NCI-H187 (cell line): ENCODE measurements around the gene OLIG3.

Experiments used
- DNase-seq, 2 experiments: peaks; one replicate each; lab custom pipeline; 2025; lab: John Stamatoyannopoulos, UW

Gene OLIG3

GRCh38 chr6:137494281-137494987 is at the start of gene OLIG3:
Gene OLIG3, minus strand, starts transcription at chr6:137494394. Its CDS starts 224 bp downstream, at chr6:137494170.
- DNase-seq, result no peak

- no peak for DNase-seq
Measured at GRCh38 chr6:137543114-137543513, 48.9 kb upstream of the OLIG3 start.

DNA sequence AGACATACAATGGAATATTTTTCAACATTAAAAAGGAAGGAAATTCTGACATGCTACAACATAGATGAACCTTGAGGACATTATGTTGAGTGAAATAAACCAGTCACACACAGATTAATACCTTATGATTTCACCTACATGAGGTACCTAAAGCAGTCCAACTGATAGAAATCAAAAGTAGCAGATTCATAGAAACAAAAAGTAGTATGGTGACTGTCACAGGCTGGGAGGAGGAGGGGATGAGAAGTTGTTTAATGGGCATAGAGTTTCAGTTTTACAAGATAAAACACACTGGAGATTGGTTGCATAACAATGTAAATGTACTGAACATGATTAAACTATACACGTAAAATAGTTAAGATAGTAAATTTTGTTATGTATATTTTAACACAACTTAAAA is 48.5 kb upstream of the OLIG3 start:
- DNase-seq, result no peak

DNA sequence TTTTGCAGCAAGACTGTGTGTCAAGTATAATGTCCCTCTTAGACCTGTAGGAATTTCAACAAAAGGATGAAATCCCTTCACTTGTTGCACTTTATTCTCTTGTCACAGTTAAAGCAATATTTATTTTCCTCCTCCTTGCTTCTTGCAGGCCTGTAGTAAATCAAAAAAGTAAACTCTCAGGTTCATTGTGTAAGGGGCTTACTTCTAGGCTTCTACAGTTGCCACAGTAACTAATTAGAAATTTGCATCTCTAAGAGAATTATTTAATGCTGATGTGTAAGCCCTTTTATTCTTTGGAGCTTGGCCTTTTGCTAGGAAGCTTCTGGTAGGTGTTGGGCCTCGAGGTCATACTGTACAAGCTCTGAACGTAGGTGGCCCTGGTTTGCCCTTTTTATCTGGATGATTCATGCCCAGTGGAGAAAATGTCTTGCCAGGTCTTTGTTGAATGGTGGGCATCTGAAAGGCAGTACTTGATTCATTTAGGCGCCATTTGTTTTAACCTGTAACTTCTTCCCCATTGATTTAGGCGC is 47.4 kb upstream of the OLIG3 start:
- no peak for DNase-seq

DNA sequence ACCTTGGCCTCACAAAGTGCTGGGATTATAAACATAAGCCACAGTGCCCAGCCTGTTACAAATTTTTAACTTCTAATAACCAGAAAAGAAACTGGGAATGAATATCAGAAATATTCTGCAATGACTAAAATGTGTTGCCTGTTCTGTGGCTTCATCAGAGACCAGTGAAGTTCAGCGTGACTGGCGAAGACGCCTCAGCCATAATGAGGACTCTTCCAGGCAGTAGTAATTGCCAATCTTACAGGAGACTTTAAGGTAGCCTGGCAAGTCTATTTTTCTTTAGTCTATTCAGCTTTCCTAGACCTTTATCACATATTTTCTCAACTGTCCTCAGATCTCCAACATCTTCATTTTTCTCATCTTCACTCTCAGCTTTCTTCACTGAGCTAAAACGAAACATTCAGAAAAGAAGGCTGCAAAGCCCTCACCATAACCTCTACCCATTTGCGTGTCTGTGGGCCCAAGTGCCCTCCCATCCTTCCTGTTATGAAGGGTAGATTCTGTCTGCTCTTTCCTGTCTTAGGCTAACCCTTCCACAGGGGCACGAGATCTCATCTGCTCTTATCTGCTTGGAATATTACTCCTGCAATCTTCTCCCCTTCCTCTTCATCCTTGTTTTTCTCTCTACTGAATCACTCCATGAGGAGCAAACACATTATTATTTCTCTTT is 42.0 kb upstream of the OLIG3 start:
- DNase-seq, result no peak

GRCh38 chr6:137531376-137532092 is 37.3 kb upstream of the OLIG3 start:
- no peak for DNase-seq

DNA sequence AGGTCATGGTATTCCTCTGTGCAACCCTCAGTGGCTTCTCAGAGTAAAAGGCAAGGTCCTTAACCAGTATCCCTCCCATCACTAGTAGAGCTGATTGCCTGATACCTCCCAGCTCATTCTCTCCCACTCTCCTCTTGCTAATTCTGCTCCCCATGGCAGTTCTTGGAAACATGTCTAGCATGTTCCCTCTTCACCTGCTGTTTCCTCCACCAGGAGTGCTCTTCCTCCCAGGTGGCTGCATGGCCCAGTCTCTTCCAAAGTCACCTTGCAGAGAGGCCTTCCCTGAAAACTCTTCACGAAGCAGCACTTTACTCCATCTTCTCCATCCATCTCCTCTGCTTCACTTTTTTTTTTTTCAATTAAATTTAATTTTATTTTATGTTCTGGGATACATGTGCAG is 36.2 kb upstream of the OLIG3 start:
- no peak for DNase-seq

DNA sequence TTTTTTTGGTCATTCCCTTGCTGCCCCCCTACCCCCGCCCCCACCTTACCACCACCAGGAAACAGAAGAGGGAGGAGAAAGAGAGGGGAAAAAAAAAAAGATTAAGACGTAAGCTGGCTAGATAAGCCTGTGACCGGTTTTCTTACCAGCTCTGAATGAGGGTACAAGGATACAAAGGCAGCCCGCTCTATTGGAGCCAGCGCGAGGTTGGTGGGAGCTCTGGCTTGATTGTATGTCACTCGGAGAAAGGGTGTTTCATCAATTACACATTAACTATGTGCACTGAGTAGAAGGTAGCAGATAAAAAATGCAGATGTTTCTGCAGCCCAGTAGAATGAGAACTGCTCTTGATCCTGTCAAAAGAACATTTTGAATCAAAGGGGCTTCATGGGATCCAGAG is 28.6 kb upstream of the OLIG3 start:
- DNase-seq, result no peak

GRCh38 chr6:137522198-137522798 is 28.1 kb upstream of the OLIG3 start:
- DNase-seq, result no peak

DNA sequence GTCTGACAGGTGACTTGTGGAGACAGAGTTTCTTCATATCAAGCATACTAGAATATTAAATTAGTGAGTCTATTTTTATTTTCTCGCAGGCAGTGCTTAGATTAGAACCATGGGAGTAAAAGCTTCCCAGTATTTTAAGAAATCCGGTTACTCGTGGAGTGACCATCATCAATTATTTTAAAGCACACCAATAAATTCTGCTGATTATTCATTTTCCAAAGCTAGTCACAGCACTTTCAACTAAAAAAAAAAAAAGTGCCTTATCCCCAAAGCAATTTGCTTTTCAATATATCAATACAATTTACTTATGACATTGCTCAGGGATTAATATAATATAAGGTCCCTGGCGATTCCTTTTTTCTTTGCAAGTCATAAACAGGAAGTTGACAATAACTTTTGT is 26.3 kb upstream of the OLIG3 start:
- DNase-seq, result no peak

GRCh38 chr6:137519629-137520176 is 25.5 kb upstream of the OLIG3 start:
- DNase-seq, result no peak

GRCh38 chr6:137518386-137518983 is 24.3 kb upstream of the OLIG3 start:
- no peak for DNase-seq

DNA sequence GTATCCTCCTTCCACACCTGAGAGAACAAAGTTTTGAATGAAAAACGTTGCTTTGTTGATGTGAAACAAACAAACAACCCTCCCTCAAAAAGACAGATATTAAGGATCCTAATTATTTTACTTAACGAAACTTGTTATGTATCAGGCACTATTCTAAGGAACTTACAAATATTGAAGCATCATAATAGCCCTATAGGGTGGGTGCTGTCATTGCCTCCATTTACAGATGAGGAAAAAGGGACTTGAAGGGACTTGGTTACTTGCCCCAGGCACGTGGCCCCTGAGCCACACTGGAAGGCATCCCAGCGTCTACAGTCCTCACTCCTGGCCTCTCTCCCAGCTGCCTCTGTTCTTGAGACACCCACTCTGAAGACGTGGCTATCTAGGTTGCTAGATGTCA is 20.2 kb upstream of the OLIG3 start:
- no peak for DNase-seq

- DNase-seq, result no peak
Measured at GRCh38 chr6:137512757-137513605, 18.8 kb upstream of the OLIG3 start.

DNA sequence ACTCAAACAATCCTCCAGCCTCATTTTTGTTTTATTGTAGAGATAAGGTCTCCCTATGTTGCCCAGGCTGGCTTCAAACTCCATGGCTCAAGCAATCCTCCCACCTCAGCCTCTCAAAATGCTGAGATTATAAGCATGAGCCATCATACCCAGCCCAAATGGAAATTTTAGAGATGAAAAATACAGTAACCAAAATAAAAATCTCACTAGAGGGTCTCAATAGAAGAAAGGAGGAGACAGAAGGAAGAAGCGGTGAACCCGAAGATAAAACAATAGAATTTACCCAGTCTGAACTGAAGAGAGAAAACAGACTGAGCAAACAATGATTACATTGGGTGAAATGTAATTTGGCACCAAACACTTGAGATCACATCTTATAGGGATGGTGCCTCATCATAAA is 16.7 kb upstream of the OLIG3 start:
- no peak for DNase-seq

GRCh38 chr6:137498481-137499190 is 4.4 kb upstream of the OLIG3 start:
- DNase-seq, result no peak

- DNase-seq, result no peak
Measured at GRCh38 chr6:137497721-137498463, 3.7 kb upstream of the OLIG3 start.

- DNase-seq, result no peak
Measured at GRCh38 chr6:137496909-137497720, 2.9 kb upstream of the OLIG3 start.

DNA sequence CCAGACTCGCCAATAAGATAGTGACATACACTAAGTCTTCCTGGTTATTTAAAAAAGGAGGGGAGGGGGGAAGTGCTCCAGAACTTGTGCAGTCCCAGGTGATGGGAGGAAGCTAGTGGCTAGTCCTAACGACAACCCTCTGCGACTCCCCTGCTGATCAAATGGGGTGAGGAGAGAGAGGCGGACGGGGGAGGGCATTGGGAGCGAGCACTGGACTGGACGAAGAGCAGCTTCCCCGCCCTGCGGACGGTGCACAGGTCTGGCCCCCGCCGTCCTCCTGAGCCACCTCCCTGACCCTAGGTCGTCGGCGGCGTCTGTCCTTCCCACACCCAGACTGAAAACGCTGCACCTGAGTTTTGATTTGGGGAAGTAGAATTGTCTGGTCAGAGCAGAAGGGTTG is 2.2 kb upstream of the OLIG3 start:
- no peak for DNase-seq
